NCI-H187 (cell line): ENCODE results near the gene BSPRY.

Experiments
- DNase-seq, 2 experiments: peaks; one replicate each; lab custom pipeline; 2025; lab: John Stamatoyannopoulos, UW

The BSPRY gene

GRCh38 chr9:113349445-113350094, at the start of gene BSPRY:
Gene BSPRY (plus strand): TSS chr9:113349541. CDS start chr9:113349580, 39 bp downstream.
- no peak for DNase-seq

- DNase-seq, result peak; percentile 24 to 37
Measured at GRCh38 chr9:113299800-113300292, 49.5 kb upstream of the BSPRY start.

GRCh38 chr9:113301548-113301947, 47.8 kb upstream of the BSPRY start:
- no peak for DNase-seq

- DNase-seq, result no peak
Measured at GRCh38 chr9:113302792-113303418, 46.4 kb upstream of the BSPRY start, which contains the start of gene RNF183. Gene RNF183 (minus strand): TSS chr9:113303376. CDS start chr9:113298184, 5,192 bp downstream.

- DNase-seq, result no peak
Measured at GRCh38 chr9:113306566-113306965, 42.8 kb upstream of the BSPRY start.

GRCh38 chr9:113307396-113307975, 41.9 kb upstream of the BSPRY start:
- DNase-seq, result no peak

GRCh38 chr9:113309204-113309813, 40.0 kb upstream of the BSPRY start:
- no peak for DNase-seq

GRCh38 chr9:113310538-113310937, 38.8 kb upstream of the BSPRY start:
- no peak for DNase-seq

GRCh38 chr9:113311961-113312360, 37.4 kb upstream of the BSPRY start:
- no peak for DNase-seq

GRCh38 chr9:113313261-113313660, 36.1 kb upstream of the BSPRY start:
- DNase-seq, result no peak

- no peak for DNase-seq
Measured at GRCh38 chr9:113315231-113315630, 34.1 kb upstream of the BSPRY start.

GRCh38 chr9:113316030-113316429, 33.3 kb upstream of the BSPRY start:
- DNase-seq, result no peak

- no peak for DNase-seq
Measured at GRCh38 chr9:113317777-113318176, 31.6 kb upstream of the BSPRY start.

- DNase-seq, result no peak
Measured at GRCh38 chr9:113319054-113319453, 30.3 kb upstream of the BSPRY start.

GRCh38 chr9:113320051-113320450, 29.3 kb upstream of the BSPRY start:
- no peak for DNase-seq

GRCh38 chr9:113322671-113323070, 26.7 kb upstream of the BSPRY start:
- no peak for DNase-seq

- DNase-seq, result no peak
Measured at GRCh38 chr9:113326230-113326629, 23.1 kb upstream of the BSPRY start.

GRCh38 chr9:113328045-113328782, 21.1 kb upstream of the BSPRY start:
- DNase-seq, result no peak

- no peak for DNase-seq
Measured at GRCh38 chr9:113331780-113332179, 17.6 kb upstream of the BSPRY start.

GRCh38 chr9:113337714-113338113, 11.6 kb upstream of the BSPRY start:
- DNase-seq, result no peak

GRCh38 chr9:113340011-113340699, 9.2 kb upstream of the BSPRY start, which contains the start of gene WDR31:
Gene WDR31 (minus strand): TSS chr9:113340275. CDS start chr9:113332022, 8,253 bp downstream.
- peak; percentile 25 to 55 for DNase-seq
